HL-60 (cell line): ENCODE measurements around the gene KLHL24.
"Not testable (repeated sequence)": the region's sequence is repeated elsewhere in the genome, so short reads cannot be mapped to it uniquely, and the experiment has no call there.

Experiments used
- DNase-seq, 2 experiments: peaks; one replicate each; pipeline ENCODE4 v3.0.0-alpha.2; 2010 to 2020; ENCODE audit warnings: low read depth in 1 of 2, low spot score in 1 of 2
- H3K27ac ChIP-seq: fragments of 250-450 bp; sonication (Bioruptor Pico); replicated peaks from 2 replicates; pipeline ENCODE4 v1.5.1; 2020; ENCODE audit warnings: mild to moderate bottlenecking, moderate library complexity
- H3K27me3 ChIP-seq: fragments of 250-450 bp; sonication (Bioruptor Pico); 2 replicates; pipeline ENCODE4 v1.5.1; 2021; ENCODE audit warnings: mild to moderate bottlenecking, moderate library complexity; ENCODE audit not compliant: insufficient read depth, poor library complexity, severe bottlenecking
- H3K4me3 ChIP-seq: replicated peaks from 2 replicates; pipeline ENCODE4 v1.5.1; 2011; ENCODE audit warnings: mild to moderate bottlenecking, control low read depth, low read length; ENCODE audit not compliant: insufficient read depth
- GABPA ChIP-seq: IDR thresholded peaks from 2 replicates; pipeline ENCODE4 v1.6.1; 2012; ENCODE audit warnings: low read depth
- POLR2AphosphoS5 ChIP-seq: IDR thresholded peaks from 2 replicates; pipeline ENCODE4 v1.6.1; 2012; ENCODE audit warnings: low read depth
- REST ChIP-seq: IDR thresholded peaks from 2 replicates; pipeline ENCODE4 v1.6.1; 2012; ENCODE audit warnings: low read depth; ENCODE audit not compliant: insufficient replicate concordance
- SPI1 ChIP-seq: IDR thresholded peaks from 2 replicates; pipeline ENCODE4 v1.6.1; 2012; ENCODE audit warnings: low read depth, mild to moderate bottlenecking, borderline replicate concordance
- TF ChIP-seq, protein P1 (sequence below): IDR thresholded peaks from one replicate; pipeline ENCODE4 v1.5.1; 2011; ENCODE audit warnings: low read length, control low read depth, inconsistent platforms; ENCODE audit not compliant: insufficient read depth

The KLHL24 gene

GRCh38 chr3:183701744-183702143 is 66.3 kb downstream of the KLHL24 start:
- Histone ChIP-seq H3K27me3 (no peaks in the 10 kb centered on the region), H3K27ac (no peak overlapping the region)

GRCh38 chr3:183703892-183704291 is 68.5 kb downstream of the KLHL24 start:
- DNase-seq: peak in 1 of 2 experiments; percentile 42
- not testable (repeated sequence) for H3K27ac ChIP-seq, H3K4me3 ChIP-seq, H3K27me3 ChIP-seq

More at GRCh38 chr3:183701744-183702143, 66.3 kb downstream of the KLHL24 start:
- TF ChIP-seq REST (no peak), GABPA (no peak), POLR2AphosphoS5 (no peak), SPI1 (no peak)
- TF ChIP-seq, protein P1, sequence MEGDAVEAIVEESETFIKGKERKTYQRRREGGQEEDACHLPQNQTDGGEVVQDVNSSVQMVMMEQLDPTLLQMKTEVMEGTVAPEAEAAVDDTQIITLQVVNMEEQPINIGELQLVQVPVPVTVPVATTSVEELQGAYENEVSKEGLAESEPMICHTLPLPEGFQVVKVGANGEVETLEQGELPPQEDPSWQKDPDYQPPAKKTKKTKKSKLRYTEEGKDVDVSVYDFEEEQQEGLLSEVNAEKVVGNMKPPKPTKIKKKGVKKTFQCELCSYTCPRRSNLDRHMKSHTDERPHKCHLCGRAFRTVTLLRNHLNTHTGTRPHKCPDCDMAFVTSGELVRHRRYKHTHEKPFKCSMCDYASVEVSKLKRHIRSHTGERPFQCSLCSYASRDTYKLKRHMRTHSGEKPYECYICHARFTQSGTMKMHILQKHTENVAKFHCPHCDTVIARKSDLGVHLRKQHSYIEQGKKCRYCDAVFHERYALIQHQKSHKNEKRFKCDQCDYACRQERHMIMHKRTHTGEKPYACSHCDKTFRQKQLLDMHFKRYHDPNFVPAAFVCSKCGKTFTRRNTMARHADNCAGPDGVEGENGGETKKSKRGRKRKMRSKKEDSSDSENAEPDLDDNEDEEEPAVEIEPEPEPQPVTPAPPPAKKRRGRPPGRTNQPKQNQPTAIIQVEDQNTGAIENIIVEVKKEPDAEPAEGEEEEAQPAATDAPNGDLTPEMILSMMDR: no peak
- DNase-seq: no peak
- H3K4me3 ChIP-seq: no peak overlapping the region

DNA sequence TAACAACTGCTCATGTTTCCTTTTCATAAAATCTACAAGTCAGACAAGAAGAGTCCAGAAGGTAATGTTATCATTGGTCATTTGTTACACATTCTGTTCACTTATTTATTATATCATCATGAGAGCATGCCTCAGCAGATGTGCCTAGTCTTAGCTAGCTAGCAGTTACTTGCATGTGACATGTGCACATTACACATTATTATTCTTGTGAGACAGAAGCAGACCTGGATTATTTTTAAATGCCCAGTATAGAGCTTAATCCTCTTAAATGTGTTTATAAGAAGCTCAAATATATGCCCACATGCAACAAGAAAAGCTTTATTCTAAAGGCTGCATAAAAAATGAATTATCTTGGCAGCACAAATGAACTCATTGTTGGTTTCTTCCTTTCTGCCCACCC is 74.8 kb downstream of the KLHL24 start:
- H3K27me3 ChIP-seq: no peaks in the 10 kb centered on the region
- TF ChIP-seq GABPA (no peak), SPI1 (no peak), REST (no peak), POLR2AphosphoS5 (no peak)
- TF ChIP-seq, protein P1: no peak
- no peak for DNase-seq
- no peak overlapping the region for H3K27ac ChIP-seq
- no peak overlapping the region for H3K4me3 ChIP-seq

GRCh38 chr3:183711516-183711915 is 76.1 kb downstream of the KLHL24 start:
- Histone ChIP-seq H3K27me3 (no peaks in the 10 kb centered on the region), H3K4me3 (no peak overlapping the region), H3K27ac (no peak overlapping the region)
- no peak for DNase-seq
- no peak for TF ChIP-seq POLR2AphosphoS5
- TF ChIP-seq, protein P1: no peak
- no peak for TF ChIP-seq REST
- no peak for TF ChIP-seq GABPA
- TF ChIP-seq SPI1: no peak
